Cardiac fibroblast (primary cell): ENCODE data around the gene MARCHF9.

Experiments used
- DNase-seq, 2 donors: peaks; one replicate each; pipeline versions ENCODE4 v3.0.0 to v3.0.0-alpha.2; 2010; ENCODE audit warnings: low read depth in 2 of 2
- H3K4me3 ChIP-seq, 2 donors: replicated peaks in 1 of 2; 1 replicate in 1 of 2; 2 replicates in 1 of 2; pipeline ENCODE4 v1.5.1; 2011; ENCODE audit warnings: low read depth in 2 of 2, low read length in 2 of 2, mild to moderate bottlenecking in 2 of 2, moderate library complexity in 1 of 2
- CTCF ChIP-seq: IDR thresholded peaks from one replicate; pipeline ENCODE4 v1.5.1; 2011; ENCODE audit warnings: low read depth, mild to moderate bottlenecking, low read length, inconsistent platforms

Gene MARCHF9

GRCh38 chr12:57726884-57727757, 27.8 kb upstream of the MARCHF9 start:
- peak in 1 of 2 donors; percentile 52 for DNase-seq
- H3K4me3 ChIP-seq, result peak overlapping the region; percentile 80 to 87
- peak; percentile 42 for TF ChIP-seq CTCF

DNA sequence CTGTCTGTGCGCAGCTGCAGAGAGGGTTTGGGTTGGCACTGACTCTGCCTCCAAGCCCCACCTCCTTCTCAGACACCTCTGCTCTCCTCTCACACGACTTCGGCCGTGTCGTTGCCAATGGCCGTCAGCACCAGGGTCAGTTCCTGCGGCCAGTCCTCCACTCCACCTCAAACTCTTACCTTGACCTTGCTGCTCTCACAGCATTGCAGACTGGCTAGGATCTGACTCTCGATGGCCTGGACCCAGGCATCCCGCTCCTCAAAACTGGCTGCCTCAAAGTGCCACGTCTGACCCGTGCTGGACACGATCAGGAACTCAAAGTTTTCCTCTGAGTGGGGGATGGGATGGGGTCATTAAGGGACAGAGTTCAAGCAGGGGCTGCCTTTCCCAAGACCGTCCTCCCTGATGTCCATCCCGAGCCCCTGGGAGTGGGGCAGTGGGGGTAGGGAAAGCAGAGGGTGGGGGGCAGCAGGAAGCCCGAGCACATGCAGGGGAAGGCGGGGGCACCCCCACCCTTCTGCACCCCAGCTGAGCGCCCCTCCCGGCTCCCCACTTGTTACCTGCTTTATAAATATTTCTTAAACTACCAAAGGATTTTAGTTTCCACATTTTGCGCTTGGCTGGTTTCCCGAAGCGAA, 27.0 kb upstream of the MARCHF9 start:
- DNase-seq, result no peak
- TF ChIP-seq CTCF, result no peak
- H3K4me3 ChIP-seq, result no peak overlapping the region

DNA sequence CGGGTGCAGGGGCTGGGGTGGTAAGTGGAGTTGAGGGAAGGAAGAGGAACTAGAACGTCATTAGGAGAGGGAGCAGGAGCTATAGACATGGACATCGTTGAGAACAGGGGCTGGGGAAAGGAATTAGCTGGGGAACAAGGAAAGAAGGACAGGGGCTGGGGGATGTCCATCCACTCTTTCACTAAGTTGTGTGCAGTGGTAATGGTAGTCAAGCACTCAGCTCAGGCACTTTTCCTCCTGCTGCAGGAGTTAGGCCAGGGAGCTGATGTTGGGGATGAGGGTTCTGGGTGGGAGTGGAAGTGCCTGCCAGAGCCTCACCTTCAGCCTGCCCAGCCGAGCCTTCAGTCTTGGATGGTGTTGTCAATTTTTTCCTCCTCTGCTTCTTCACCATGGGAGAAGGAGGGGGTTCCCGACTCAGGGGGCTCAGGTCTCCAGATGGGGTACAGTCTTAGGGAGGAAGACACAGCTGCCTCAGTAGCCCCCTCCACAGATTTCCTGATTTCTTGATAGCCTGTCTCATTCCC, 25.5 kb upstream of the MARCHF9 start:
- TF ChIP-seq CTCF, result no peak
- DNase-seq, result no peak
- H3K4me3 ChIP-seq, result no peak overlapping the region

DNA sequence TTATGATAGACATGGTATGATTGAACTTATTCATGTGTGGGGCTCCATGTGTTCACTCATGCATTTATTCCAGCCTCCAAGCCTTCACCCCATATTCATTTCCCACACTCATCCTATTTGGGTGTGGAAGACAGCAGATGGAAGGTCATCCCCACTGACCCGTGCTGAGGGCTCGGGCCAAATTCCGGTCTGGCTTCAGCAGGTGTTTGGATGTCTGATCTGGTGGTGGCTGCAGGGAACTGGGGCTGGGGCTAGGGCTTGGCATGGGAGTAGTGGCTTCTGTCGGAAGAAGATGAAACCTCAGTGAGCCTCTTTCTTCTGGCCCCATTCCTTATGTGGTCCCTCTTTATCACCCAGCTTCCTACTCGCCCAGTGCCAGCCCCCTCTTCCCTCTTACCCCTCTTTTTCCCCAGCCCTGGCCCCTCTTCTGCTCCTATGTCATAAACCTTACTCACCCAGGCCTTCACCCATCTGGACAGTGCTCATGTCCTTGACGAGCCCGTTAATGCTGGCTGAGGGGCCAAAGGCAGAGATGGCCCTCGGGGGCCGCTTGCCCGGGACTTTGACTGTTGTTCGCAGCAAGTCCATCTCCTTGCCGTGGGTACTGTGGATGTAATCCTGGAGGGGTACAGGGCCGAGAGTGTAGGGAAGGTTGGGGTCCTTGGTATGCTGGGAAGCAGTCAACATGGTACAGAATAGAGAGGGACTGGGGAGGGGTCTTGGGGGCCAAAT, 24.4 kb upstream of the MARCHF9 start:
- DNase-seq, result no peak
- TF ChIP-seq CTCF, result no peak
- no peak overlapping the region for H3K4me3 ChIP-seq

DNA sequence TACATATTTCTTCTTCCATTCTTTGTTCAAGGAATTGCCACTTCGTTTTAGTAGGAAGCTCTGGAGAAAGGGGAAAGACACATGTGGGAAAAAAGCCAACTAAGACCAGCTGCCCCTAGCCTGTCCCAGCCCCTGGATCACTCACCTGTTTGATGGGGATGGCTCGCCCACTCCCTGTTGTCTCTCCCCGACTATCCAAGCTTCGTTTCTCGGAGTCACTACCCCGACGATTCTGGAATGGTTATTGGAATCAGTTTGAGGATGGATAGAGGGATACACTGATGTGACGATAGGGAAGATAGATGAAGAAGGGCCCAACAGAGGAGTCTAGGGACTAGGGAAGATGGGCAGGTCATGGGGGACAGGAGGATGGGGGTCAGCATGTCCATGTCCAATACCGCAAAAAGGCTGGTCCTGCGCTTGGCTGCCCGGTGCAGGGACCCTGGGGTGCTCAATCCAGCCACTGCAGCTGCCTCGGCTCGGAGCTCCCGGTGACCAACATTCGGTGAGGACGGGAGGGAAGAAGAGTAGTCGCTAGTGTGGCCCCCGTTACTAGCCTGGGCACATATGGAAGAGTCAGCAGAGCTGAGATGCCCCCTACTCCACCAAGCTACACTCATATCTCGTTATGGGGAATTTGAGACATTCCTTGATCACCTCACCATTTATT, 23.4 kb upstream of the MARCHF9 start:
- DNase-seq, result no peak

More for the DNA sequence above, 23.4 kb upstream of the MARCHF9 start:
- no peak for TF ChIP-seq CTCF
- H3K4me3 ChIP-seq, result no peak overlapping the region
